ENCODE data around the gene NOS1. TPM values are rescaled to one million over a fixed set of nuclear protein-coding genes. Genes with fewer than 3 reads are reported as not detected.

The NOS1 gene
- total and polyA plus RNA-seq, 2 donors (not counting 1 experiment from before 2014, with no cell fraction given): under 0.01 TPM; not detected in 1

DNA sequence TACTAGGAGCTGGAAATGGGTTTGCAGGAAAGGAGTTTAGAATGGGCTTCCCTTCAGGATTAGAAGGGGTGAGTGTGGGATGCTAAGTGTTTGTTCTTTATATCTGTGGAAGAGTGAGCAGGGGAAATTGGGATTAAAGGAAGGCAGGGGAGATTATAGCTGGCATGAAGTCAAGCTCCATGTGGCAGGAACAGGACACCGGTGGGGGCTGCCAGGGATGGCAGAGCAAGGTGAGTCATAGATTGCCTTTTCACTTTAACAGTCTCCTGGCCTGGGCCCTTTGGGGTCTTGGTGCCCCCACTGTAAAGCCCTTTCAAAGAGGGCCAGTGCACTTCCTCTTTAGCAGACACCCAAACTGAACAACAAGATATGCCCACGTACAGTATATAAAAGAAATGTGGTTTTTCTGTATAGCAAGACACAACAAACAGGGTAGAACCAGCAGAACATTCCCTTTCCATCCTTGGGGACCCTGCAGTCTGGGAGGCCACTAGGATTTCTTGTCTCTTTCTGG lies 148.1 kb downstream of the NOS1 start:
- DNase-seq (ENCODE audit: low read depth in 2 of 2): no peak
- Histone ChIP-seq H3K4me3 (replicated peaks in 1 of 4; ENCODE audit: control extremely low read depth in 1 of 4, insufficient read depth in 1 of 4, low read depth in 3 of 4, low read length in 4 of 4) (no peak overlapping the region), H3K36me3 (ENCODE audit: control insufficient read depth, insufficient read depth, low read length) (no peaks in the 10 kb centered on the region), H3K4me2 (ENCODE audit: extremely low read depth, insufficient read depth, low read length) (no peak overlapping the region), H3K27me3 (ENCODE audit: control insufficient read depth, insufficient read depth, low read length) (no peaks in the 10 kb centered on the region), H3K9ac (ENCODE audit: insufficient read depth, low read length) (no peak overlapping the region), H3K79me2 (ENCODE audit: control insufficient read depth, insufficient read depth, low read length) (no peaks in the 10 kb centered on the region), H2AFZ (ENCODE audit: low read length) (no peak overlapping the region), H3K4me1 (ENCODE audit: control insufficient read depth, extremely low read depth, insufficient read depth, low read length) (no peaks in the 10 kb centered on the region), H4K20me1 (ENCODE audit: control insufficient read depth, extremely low read depth, insufficient read depth, low read length) (no peaks in the 10 kb centered on the region), H3K9me3 (ENCODE audit: control insufficient read depth, insufficient read depth, low read depth, low read length) (no peaks in the 10 kb centered on the region), H3K27ac (ENCODE audit: insufficient read depth, low read length) (no peak overlapping the region)
- no peak for TF ChIP-seq EZH2 (IDR thresholded peaks at IDR 0.05; ENCODE audit: low read length, missing control alignments)
- TF ChIP-seq, protein P1, sequence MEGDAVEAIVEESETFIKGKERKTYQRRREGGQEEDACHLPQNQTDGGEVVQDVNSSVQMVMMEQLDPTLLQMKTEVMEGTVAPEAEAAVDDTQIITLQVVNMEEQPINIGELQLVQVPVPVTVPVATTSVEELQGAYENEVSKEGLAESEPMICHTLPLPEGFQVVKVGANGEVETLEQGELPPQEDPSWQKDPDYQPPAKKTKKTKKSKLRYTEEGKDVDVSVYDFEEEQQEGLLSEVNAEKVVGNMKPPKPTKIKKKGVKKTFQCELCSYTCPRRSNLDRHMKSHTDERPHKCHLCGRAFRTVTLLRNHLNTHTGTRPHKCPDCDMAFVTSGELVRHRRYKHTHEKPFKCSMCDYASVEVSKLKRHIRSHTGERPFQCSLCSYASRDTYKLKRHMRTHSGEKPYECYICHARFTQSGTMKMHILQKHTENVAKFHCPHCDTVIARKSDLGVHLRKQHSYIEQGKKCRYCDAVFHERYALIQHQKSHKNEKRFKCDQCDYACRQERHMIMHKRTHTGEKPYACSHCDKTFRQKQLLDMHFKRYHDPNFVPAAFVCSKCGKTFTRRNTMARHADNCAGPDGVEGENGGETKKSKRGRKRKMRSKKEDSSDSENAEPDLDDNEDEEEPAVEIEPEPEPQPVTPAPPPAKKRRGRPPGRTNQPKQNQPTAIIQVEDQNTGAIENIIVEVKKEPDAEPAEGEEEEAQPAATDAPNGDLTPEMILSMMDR (conservative IDR thresholded peaks at IDR 0.05 in 1 of 2, IDR thresholded peaks at IDR 0.05 in 1 of 2; ENCODE audit: low read depth in 1 of 2, low read length in 2 of 2): no peak

DNA sequence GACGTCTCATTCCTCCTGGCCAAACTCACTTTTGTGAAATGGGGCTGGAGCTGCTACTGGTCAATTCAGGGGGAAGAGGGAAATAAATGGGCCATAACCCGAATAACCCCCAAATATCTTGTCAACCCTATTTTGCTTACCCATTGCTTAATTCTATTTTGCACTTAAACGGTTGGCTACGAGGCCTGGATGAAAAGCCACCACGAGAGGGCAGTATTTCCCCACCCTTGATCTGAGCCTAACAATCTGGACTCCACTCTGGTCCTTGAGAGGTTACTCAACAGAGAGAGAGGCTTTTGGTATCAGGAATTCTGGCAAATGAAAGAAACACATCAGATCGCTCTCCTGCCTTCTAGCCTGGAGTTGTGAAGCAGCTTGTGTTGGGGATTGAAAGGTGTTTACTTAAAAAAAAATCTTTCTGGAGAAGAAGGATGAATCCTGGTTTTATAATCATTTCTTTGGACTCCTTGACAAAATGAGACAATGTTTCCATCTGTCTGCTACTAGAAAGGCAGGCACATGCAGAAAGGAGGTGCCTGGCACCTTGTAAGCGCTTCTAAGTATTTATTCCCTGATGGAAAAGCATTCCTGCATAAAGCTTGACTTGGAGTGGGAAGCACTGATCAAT lies 148.7 kb downstream of the NOS1 start:
- H2AFZ ChIP-seq (ENCODE audit: low read length): no peak overlapping the region
- TF ChIP-seq, protein P1 (conservative IDR thresholded peaks at IDR 0.05 in 1 of 2, IDR thresholded peaks at IDR 0.05 in 1 of 2; ENCODE audit: low read depth in 1 of 2, low read length in 2 of 2): peak; percentile 94 to 96
- no peak for TF ChIP-seq EZH2 (IDR thresholded peaks at IDR 0.05; ENCODE audit: low read length, missing control alignments)

DNA sequence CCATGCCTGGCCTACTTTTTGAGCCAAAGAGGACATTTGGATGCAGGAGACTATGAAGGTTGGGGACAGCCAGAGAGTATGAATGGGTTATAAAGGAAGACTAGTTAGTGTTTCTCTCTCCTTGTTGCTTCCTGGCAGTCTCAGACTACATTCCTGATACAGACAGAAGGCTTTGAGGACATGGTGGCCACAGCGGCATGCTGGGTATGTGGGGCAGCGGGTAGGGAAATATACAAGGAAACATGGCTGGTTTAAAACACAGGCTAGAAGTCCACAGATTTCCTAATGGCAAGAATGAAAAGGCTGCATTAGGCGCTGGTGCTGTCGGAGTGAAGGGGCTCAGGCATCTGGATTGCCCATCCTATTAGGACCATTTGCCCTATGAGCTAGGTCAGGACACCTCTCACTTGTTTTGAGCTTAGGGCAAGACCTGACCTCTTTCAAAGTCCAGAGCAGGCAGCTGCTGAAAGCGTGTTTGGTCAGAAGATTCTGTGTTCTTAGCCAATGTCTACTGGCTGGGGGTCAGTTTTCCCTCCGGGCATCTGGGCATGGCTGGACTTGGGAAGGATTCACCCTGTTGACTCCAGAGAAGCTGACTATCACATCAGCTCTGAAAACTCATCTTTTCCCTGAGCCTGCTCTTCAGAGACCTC lies 151.0 kb downstream of the NOS1 start:
- H3K36me3 ChIP-seq (ENCODE audit: control insufficient read depth, insufficient read depth, low read length): no peaks in the 10 kb centered on the region
- no peak overlapping the region for H3K4me2 ChIP-seq (ENCODE audit: extremely low read depth, insufficient read depth, low read length)
- H3K9ac ChIP-seq (ENCODE audit: insufficient read depth, low read length): no peak overlapping the region
- H3K4me1 ChIP-seq (ENCODE audit: control insufficient read depth, extremely low read depth, insufficient read depth, low read length): no peaks in the 10 kb centered on the region
- TF ChIP-seq, protein P1 (conservative IDR thresholded peaks at IDR 0.05 in 1 of 2, IDR thresholded peaks at IDR 0.05 in 1 of 2; ENCODE audit: low read depth in 1 of 2, low read length in 2 of 2): no peak
- TF ChIP-seq EZH2 (IDR thresholded peaks at IDR 0.05; ENCODE audit: low read length, missing control alignments): no peak
- H3K4me3 ChIP-seq (replicated peaks in 1 of 4; ENCODE audit: control extremely low read depth in 1 of 4, insufficient read depth in 1 of 4, low read depth in 3 of 4, low read length in 4 of 4): no peak overlapping the region
- H2AFZ ChIP-seq (ENCODE audit: low read length): no peak overlapping the region
- no peak overlapping the region for H3K27ac ChIP-seq (ENCODE audit: insufficient read depth, low read length)
- H3K27me3 ChIP-seq (ENCODE audit: control insufficient read depth, insufficient read depth, low read length): no peaks in the 10 kb centered on the region
- H3K9me3 ChIP-seq (ENCODE audit: control insufficient read depth, insufficient read depth, low read depth, low read length): no peaks in the 10 kb centered on the region
- no peaks in the 10 kb centered on the region for H3K79me2 ChIP-seq (ENCODE audit: control insufficient read depth, insufficient read depth, low read length)
- no peak for DNase-seq (ENCODE audit: low read depth in 2 of 2)
- no peaks in the 10 kb centered on the region for H4K20me1 ChIP-seq (ENCODE audit: control insufficient read depth, extremely low read depth, insufficient read depth, low read length)

More for the DNA sequence above, 148.7 kb downstream of the NOS1 start:
- no peak overlapping the region for H3K4me2 ChIP-seq (ENCODE audit: extremely low read depth, insufficient read depth, low read length)
- no peaks in the 10 kb centered on the region for H3K4me1 ChIP-seq (ENCODE audit: control insufficient read depth, extremely low read depth, insufficient read depth, low read length)
- H3K9me3 ChIP-seq (ENCODE audit: control insufficient read depth, insufficient read depth, low read depth, low read length): no peaks in the 10 kb centered on the region
- peak; percentile 55 to 82 for DNase-seq (ENCODE audit: low read depth in 2 of 2)
- H4K20me1 ChIP-seq (ENCODE audit: control insufficient read depth, extremely low read depth, insufficient read depth, low read length): no peaks in the 10 kb centered on the region
- H3K79me2 ChIP-seq (ENCODE audit: control insufficient read depth, insufficient read depth, low read length): no peaks in the 10 kb centered on the region
- H3K27me3 ChIP-seq (ENCODE audit: control insufficient read depth, insufficient read depth, low read length): no peaks in the 10 kb centered on the region
- no peaks in the 10 kb centered on the region for H3K36me3 ChIP-seq (ENCODE audit: control insufficient read depth, insufficient read depth, low read length)
- no peak overlapping the region for H3K9ac ChIP-seq (ENCODE audit: insufficient read depth, low read length)
- H3K27ac ChIP-seq (ENCODE audit: insufficient read depth, low read length): no peak overlapping the region
- H3K4me3 ChIP-seq (replicated peaks in 1 of 4; ENCODE audit: control extremely low read depth in 1 of 4, insufficient read depth in 1 of 4, low read depth in 3 of 4, low read length in 4 of 4): no peak overlapping the region

Data from fibroblast of lung (primary cell).